B cell (primary cell): Measurements from ENCODE around the gene FOXP4. TPM values are rescaled to one million over a fixed set of nuclear protein-coding genes. Genes with fewer than 3 reads are reported as not detected.

Experiments
- ATAC-seq: fragments of 200-7000 bp; cut with Tn5 transposase; one replicate; pipeline ENCODE4 v1.10.0; 2021; ENCODE audit warnings: low read depth, mild to moderate bottlenecking, moderate number of reproducible peaks, moderate library complexity
- CTCF ChIA-PET: fragments of 350-600 bp; sonication (Branson Sonifier 250); formaldehyde crosslinking; loops from one replicate; lab custom pipeline; 2021; ENCODE audit warnings: antibody characterized with exemption, inconsistent platforms; lab: Charles Lee
- POLR2A ChIA-PET: fragments of 350-600 bp; sonication (Branson Sonifier 250); formaldehyde crosslinking; loops from one replicate; lab custom pipeline; 2021; ENCODE audit warnings: antibody characterized with exemption; lab: Charles Lee
- DNase-seq: peaks from one replicate; pipeline ENCODE4 v3.0.0; 2013
- H2AFZ ChIP-seq: 2 replicates; pipeline ENCODE4 v1.6.1; 2012; ENCODE audit warnings: mild to moderate bottlenecking, low read depth, low read length; ENCODE audit not compliant: insufficient read depth, poor library complexity, severe bottlenecking
- H3K27ac ChIP-seq, 2 donors: 1 replicate in 1 of 2; 2 replicates in 1 of 2; pipeline ENCODE4 v1.5.1; 2012 to 2013; ENCODE audit warnings: low read length in 2 of 2, mild to moderate bottlenecking in 2 of 2, moderate library complexity in 1 of 2
- H3K27me3 ChIP-seq, 4 experiments: fragments of 200-600 bp in 1 of 4; sonication (generic) in 1 of 4; replicated peaks in 1 of 4; 1 replicate in 2 of 4; 2 replicates in 2 of 4; pipeline versions ENCODE4 v1.6.1 to v1.7.0; 2013 to 2016; ENCODE audit warnings: low read length in 3 of 4, mild to moderate bottlenecking in 2 of 4, mixed read lengths in 1 of 4, moderate library complexity in 1 of 4; ENCODE audit not compliant: insufficient read depth in 4 of 4, control insufficient read depth in 3 of 4; ENCODE audit errors: control extremely low read depth in 1 of 4
- H3K36me3 ChIP-seq, 2 experiments: replicated peaks in 1 of 2; 1 replicate in 1 of 2; 2 replicates in 1 of 2; pipeline versions ENCODE4 v1.6.1 to v1.7.1; 2013; ENCODE audit warnings: low read length in 1 of 2; ENCODE audit not compliant: insufficient read depth in 2 of 2, control insufficient read depth in 1 of 2; ENCODE audit errors: control extremely low read depth in 1 of 2, extremely low read depth in 1 of 2
- H3K4me1 ChIP-seq, 2 donors: fragments of 200-600 bp in 1 of 2; sonication (generic) in 1 of 2; 1 replicate in 1 of 2; 2 replicates in 1 of 2; pipeline versions ENCODE4 v1.5.1 to v1.6.1; 2013 to 2017; ENCODE audit warnings: low read length in 2 of 2; ENCODE audit not compliant: control insufficient read depth in 2 of 2, insufficient read depth in 2 of 2
- H3K4me2 ChIP-seq: replicated peaks from 2 replicates; pipeline ENCODE3; 2012; ENCODE audit warnings: mild to moderate bottlenecking, low read depth, low read length; ENCODE audit not compliant: poor library complexity, severe bottlenecking
- H3K4me3 ChIP-seq, 5 experiments: fragments of 200-600 bp in 1 of 5; sonication (generic) in 1 of 5; 1 replicate in 3 of 5; 2 replicates in 2 of 5; pipeline versions ENCODE4 v1.5.1 to v1.7.0; 2011 to 2016; ENCODE audit warnings: low read length in 4 of 5, mild to moderate bottlenecking in 4 of 5, low read depth in 2 of 5, control low read depth in 1 of 5, moderate library complexity in 1 of 5; ENCODE audit not compliant: insufficient read depth in 1 of 5; ENCODE audit errors: control extremely low read depth in 1 of 5, extremely low read depth in 1 of 5
- H3K79me2 ChIP-seq: fragments of 200-600 bp; sonication (generic); one replicate; pipeline ENCODE4 v1.6.0; 2016; ENCODE audit warnings: low read length; ENCODE audit not compliant: control insufficient read depth, insufficient read depth
- H3K9ac ChIP-seq: fragments of 200-600 bp; sonication (generic); 2 replicates; pipeline ENCODE4 v1.6.1; 2017; ENCODE audit warnings: mild to moderate bottlenecking, low read length, moderate library complexity
- H3K9me3 ChIP-seq, 3 donors: one replicate each; pipeline versions ENCODE4 v1.6.1 to v1.7.1; 2013; ENCODE audit warnings: low read length in 2 of 3; ENCODE audit not compliant: control insufficient read depth in 2 of 3, insufficient read depth in 1 of 3; ENCODE audit errors: control extremely low read depth in 1 of 3
- H4K20me1 ChIP-seq: 2 replicates; pipeline ENCODE4 v1.6.0; 2012; ENCODE audit warnings: mild to moderate bottlenecking, low read length; ENCODE audit not compliant: insufficient read depth, control insufficient read depth, poor library complexity, severe bottlenecking
- H3K27ac Mint-ChIP-seq: one replicate; pipeline ENCODE4 v1.8.0; 2021; ENCODE audit warnings: mixed read lengths
- H3K27me3 Mint-ChIP-seq: one replicate; pipeline ENCODE4 v1.8.0; 2021; ENCODE audit warnings: mixed read lengths
- H3K4me1 Mint-ChIP-seq: one replicate; pipeline ENCODE4 v1.8.0; 2021; ENCODE audit warnings: mixed read lengths
- H3K4me3 Mint-ChIP-seq: one replicate; pipeline ENCODE4 v1.8.0; 2021; ENCODE audit warnings: mixed read lengths
- H3K9me3 Mint-ChIP-seq: one replicate; pipeline ENCODE4 v1.8.0; 2022; ENCODE audit warnings: mixed read lengths; ENCODE audit not compliant: insufficient read depth
- CTCF ChIP-seq: fragments of 200-600 bp; IDR thresholded peaks from one replicate; pipeline ENCODE4 v1.8.0; 2022; ENCODE audit warnings: antibody characterized with exemption, mild to moderate bottlenecking
- EZH2 ChIP-seq: IDR thresholded peaks from 2 replicates; pipeline ENCODE4 v1.6.1; 2012; ENCODE audit warnings: borderline replicate concordance, low read depth, mild to moderate bottlenecking, moderate library complexity, low read length; ENCODE audit not compliant: insufficient read depth, poor library complexity, severe bottlenecking
- WGBS: methylation state at CpG from one replicate; pipeline ENCODE4 v1.1.5; 2013; ENCODE audit warnings: missing lambda C conversion rate; ENCODE audit not compliant: insufficient coverage; 5-methylcytosine and 5-hydroxymethylcytosine counted together
- intact Hi-C: fragments of 100-400 bp; cut with micrococcal nuclease; formaldehyde crosslinking; loops from one replicate; pipeline ENCODE4 v1.10.0; 2022
- polyA plus RNA-seq: library from polyadenylated mRNA; depleted of rRNA; stranded (reverse); fragments of >200 nt; gene quantifications from 2 replicates; pipeline ENCODE4 v1.2.3, GENCODE V29; 2012
- total RNA-seq, 2 donors: library from RNA; stranded (reverse); fragments of 120-200 nt in 1 of 2; gene quantifications; 1 replicate in 1 of 2; 2 replicates in 1 of 2; pipeline versions ENCODE4 v1.2.3 to v1.2.4, GENCODE V29; 2013 to 2022

Gene FOXP4
- total and polyA plus RNA-seq, 2 donors (not counting 1 experiment from before 2014, with no cell fraction given): 17.0 to 38.7 TPM

GRCh38 chr6:41621367-41621766, 75.2 kb downstream of the FOXP4 start:
- no peak overlapping the region for H3K4me2 ChIP-seq
- no peak overlapping the region for H3K27ac ChIP-seq
- no peak overlapping the region for H3K9ac ChIP-seq
- ChIA-PET CTCF (no interaction called here), POLR2A (no interaction called here)
- Mint-ChIP-seq H3K4me1 (no peaks in the 10 kb centered on the region), H3K4me3 (no peak overlapping the region), H3K27ac (no peak overlapping the region), H3K27me3 (peaks cover 15% of the 10 kb centered on the region), H3K9me3 (peaks cover 9% of the 10 kb centered on the region)
- no peaks in the 10 kb centered on the region for H3K79me2 ChIP-seq
- DNase-seq: no peak
- no peak overlapping the region for H3K4me3 ChIP-seq
- H3K9me3 ChIP-seq: peaks cover 0 to 7% (median 3%) of the 10 kb centered on the region in 3 donors
- no peak for TF ChIP-seq EZH2
- no peak for TF ChIP-seq CTCF
- no peak overlapping the region for H2AFZ ChIP-seq
- H3K36me3 ChIP-seq: no peaks in the 10 kb centered on the region
- peaks cover 0 to 3% (median 0%) of the 10 kb centered on the region in 4 experiments for H3K27me3 ChIP-seq
- H3K4me1 ChIP-seq: no peaks in the 10 kb centered on the region
- no peaks in the 10 kb centered on the region for H4K20me1 ChIP-seq
- intact Hi-C loops: no loop called here
- no peak for ATAC-seq

GRCh38 chr6:41621802-41622201, 75.6 kb downstream of the FOXP4 start:
- Histone ChIP-seq H3K4me2 (no peak overlapping the region), H3K4me3 (no peak overlapping the region), H3K27ac (no peak overlapping the region), H3K27me3 (peaks cover 0 to 3% (median 0%) of the 10 kb centered on the region in 4 experiments), H4K20me1 (no peaks in the 10 kb centered on the region), H3K79me2 (no peaks in the 10 kb centered on the region), H3K36me3 (no peaks in the 10 kb centered on the region), H3K9ac (no peak overlapping the region), H3K9me3 (peaks cover 0 to 7% (median 3%) of the 10 kb centered on the region in 3 donors), H2AFZ (no peak overlapping the region), H3K4me1 (no peaks in the 10 kb centered on the region)
- Mint-ChIP-seq H3K27ac (no peak overlapping the region), H3K4me1 (no peaks in the 10 kb centered on the region), H3K9me3 (peaks cover 9% of the 10 kb centered on the region), H3K27me3 (peaks cover 20% of the 10 kb centered on the region), H3K4me3 (no peak overlapping the region)
- WGBS: 72% methylated on average over 2 of the region's 2 CpGs
- no peak for TF ChIP-seq CTCF
- no peak for TF ChIP-seq EZH2
- ATAC-seq (no peak), DNase-seq (no peak)
- ChIA-PET POLR2A (no interaction called here), CTCF (no interaction called here)
- intact Hi-C loops: no loop called here
